Melanocyte of skin (primary cell): ENCODE results near the gene ZKSCAN2. TPM values are rescaled to one million over a fixed set of nuclear protein-coding genes. Genes with fewer than 3 reads are reported as not detected.

Experiments
- total RNA-seq, 2 donors: library from RNA; depleted of rRNA; stranded (reverse); fragments of >200 nt; gene quantifications; 2 replicates each; pipeline ENCODE4 v1.2.3, GENCODE V29; 2012

Gene ZKSCAN2
- 1 to 10 TPM; 4.5 to 6.3 TPM for total RNA-seq

DNA sequence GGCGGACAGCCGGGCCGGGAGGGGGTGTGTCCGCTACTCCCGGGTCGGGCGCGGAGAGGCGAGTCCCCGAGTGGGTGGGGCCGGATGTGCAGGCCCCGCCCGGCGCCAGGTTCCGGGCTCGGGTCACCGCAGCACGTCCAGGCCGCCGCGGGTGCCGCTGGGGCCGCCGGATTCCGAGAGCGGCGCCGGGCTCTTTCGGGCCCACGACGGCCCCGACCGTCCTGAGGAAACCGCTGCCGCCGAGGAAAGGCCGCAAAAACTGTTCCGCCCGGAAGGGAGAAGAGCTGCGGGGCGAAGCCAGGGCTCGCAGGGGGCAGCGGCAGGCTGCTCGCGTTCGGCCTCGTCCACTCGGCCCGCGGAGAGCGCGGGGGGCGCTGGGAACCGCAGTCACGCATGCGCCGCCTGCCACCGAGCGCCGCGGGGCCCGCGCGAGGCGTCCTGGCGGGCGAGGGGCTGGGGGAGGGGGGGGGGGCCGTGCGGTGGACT, at the start of gene ZKSCAN2:
ZKSCAN2 (minus strand) TSS at position 376 of the 486 bp plus-strand sequence. CDS start 718 bp downstream, outside the sequence.

Other genes with a start within 250 kb of the ZKSCAN2 start
- 10 to 100 TPM; 19.6 to 25.0 TPM for gene ARHGAP17, start 242.5 kb downstream of the ZKSCAN2 start, total RNA-seq
- 10 to 100 TPM; 23.4 to 36.6 TPM for gene LCMT1, start 146.1 kb downstream of the ZKSCAN2 start, total RNA-seq
- gene AQP8, start 40.9 kb downstream of the ZKSCAN2 start, total RNA-seq, result not detected